ENCODE measurements around the gene CAPG. TPM values are rescaled to one million over a fixed set of nuclear protein-coding genes. Genes with fewer than 3 reads are reported as not detected.

Gene CAPG
- total RNA-seq, 6 donors from 2014 or later = 169 to 611 (median 375) TPM

- no peak for ATAC-seq (ENCODE audit: low FRiP score in 2 of 2)
- Histone ChIP-seq H3K27me3 (no peaks in the 10 kb centered on the region), H3K4me3 (no peak overlapping the region), H3K27ac (peak overlapping the region in 1 of 4 donors; percentile 7), H3K9me3 (no peaks in the 10 kb centered on the region), H3K4me1 (peaks cover 0 to 14% (median 5%) of the 10 kb centered on the region in 4 donors), H3K36me3 (peaks cover 0 to 63% (median 33%) of the 10 kb centered on the region in 4 donors)
- no peak for TF ChIP-seq CTCF (IDR thresholded peaks at IDR 0.05)
- TF ChIP-seq EP300 (IDR thresholded peaks at IDR 0.05) = no peak
- TF ChIP-seq POLR2A (IDR thresholded peaks at IDR 0.05) = no peak
- TF ChIP-seq POLR2AphosphoS5 (IDR thresholded peaks at IDR 0.05) = no peak
- no peak for DNase-seq
- WGBS, 2 donors = 79 to 83% methylated on average over 2 to 3 of the region's 4 CpGs
Observed at GRCh38 chr2:85397925-85398331, 12.2 kb downstream of the CAPG start.

- H3K27me3 ChIP-seq = no peaks in the 10 kb centered on the region
- H3K9me3 ChIP-seq = no peaks in the 10 kb centered on the region
- TF ChIP-seq CTCF (IDR thresholded peaks at IDR 0.05) (no peak), POLR2A (IDR thresholded peaks at IDR 0.05) (no peak), POLR2AphosphoS5 (IDR thresholded peaks at IDR 0.05) (no peak), EP300 (IDR thresholded peaks at IDR 0.05) (no peak)
- H3K36me3 ChIP-seq = peaks cover 0 to 68% (median 38%) of the 10 kb centered on the region in 4 donors
- ATAC-seq (ENCODE audit: low FRiP score in 2 of 2) (no peak), DNase-seq (no peak)
- H3K27ac ChIP-seq = peak overlapping the region; percentile 7 to 58 (median 43)
- peak overlapping the region in 1 of 4 donors; percentile 10 for H3K4me3 ChIP-seq
- 61 to 63% methylated on average over 5 of the region's 5 CpGs for WGBS, 2 donors
- H3K4me1 ChIP-seq = peaks cover 0 to 14% (median 6%) of the 10 kb centered on the region in 4 donors
Observed at GRCh38 chr2:85396531-85397470, 13.4 kb downstream of the CAPG start.

DNA sequence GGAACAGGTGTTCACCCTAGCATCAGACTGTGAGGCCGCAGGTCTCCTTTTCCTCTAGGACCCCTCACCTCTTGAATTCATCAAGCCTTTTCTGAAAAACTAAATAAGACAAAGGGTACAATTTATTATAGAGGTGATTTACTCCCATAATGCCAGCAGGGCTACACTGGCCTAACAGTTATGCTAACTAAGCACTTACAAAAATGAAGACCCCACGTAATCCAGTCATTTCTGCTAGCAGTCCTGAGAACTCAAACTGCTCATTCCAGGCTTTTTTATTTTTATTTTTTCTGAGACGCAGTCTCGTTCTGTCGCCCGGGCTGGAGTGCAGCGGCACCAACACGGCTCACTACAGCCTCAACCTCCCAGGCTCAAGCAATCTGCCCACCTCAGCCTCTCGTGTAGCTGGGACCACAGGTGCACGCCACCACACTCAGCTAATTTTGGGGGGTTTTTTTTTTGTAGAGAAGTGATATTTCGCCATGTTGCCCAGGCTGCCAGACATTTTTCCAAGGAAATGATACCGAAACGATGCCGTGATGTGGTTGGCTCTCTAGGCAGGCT, 14.2 kb downstream of the CAPG start:
- DNase-seq = no peak
- WGBS, 2 donors = 84 to 85% methylated on average over 14 of the region's 14 CpGs
- Histone ChIP-seq H3K36me3 (peaks cover 0 to 68% (median 41%) of the 10 kb centered on the region in 4 donors), H3K4me1 (peaks cover 0 to 14% (median 6%) of the 10 kb centered on the region in 4 donors), H3K27me3 (no peaks in the 10 kb centered on the region), H3K4me3 (no peak overlapping the region), H3K27ac (peak overlapping the region in 2 of 4 donors; percentile 56 to 58), H3K9me3 (no peaks in the 10 kb centered on the region)
- no peak for TF ChIP-seq POLR2A (IDR thresholded peaks at IDR 0.05)
- TF ChIP-seq EP300 (IDR thresholded peaks at IDR 0.05) = no peak
- no peak for TF ChIP-seq CTCF (IDR thresholded peaks at IDR 0.05)
- TF ChIP-seq POLR2AphosphoS5 (IDR thresholded peaks at IDR 0.05) = no peak
- no peak for ATAC-seq (ENCODE audit: low FRiP score in 2 of 2)

DNA sequence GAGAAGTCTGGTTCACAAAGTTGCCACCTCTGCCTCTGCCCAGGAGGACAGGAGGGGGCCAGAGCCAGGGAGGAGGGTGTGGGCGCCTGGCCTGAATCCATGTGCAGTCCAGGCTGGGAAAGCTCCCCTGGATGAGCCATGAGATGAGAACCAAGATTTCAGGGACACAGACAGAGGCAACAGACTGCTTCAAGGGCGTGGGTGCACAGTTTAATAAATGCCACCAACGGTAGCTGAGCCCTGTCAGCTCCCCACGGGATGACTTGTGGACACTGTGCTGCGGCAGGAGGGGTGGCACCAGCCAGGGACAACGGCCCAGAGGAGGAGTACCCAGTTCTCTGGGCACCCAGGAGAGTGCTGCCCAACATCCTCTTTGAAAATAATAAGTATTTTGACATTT, 15.2 kb downstream of the CAPG start:
- peaks cover 3 to 68% (median 44%) of the 10 kb centered on the region in 4 donors for H3K36me3 ChIP-seq
- no peaks in the 10 kb centered on the region for H3K27me3 ChIP-seq
- peaks cover 0 to 14% (median 6%) of the 10 kb centered on the region in 4 donors for H3K4me1 ChIP-seq
- no peak for ATAC-seq (ENCODE audit: low FRiP score in 2 of 2)
- WGBS, 2 donors = 83 to 90% methylated on average over 5 to 6 of the region's 6 CpGs
- DNase-seq = no peak
- H3K4me3 ChIP-seq = no peak overlapping the region
- no peaks in the 10 kb centered on the region for H3K9me3 ChIP-seq
- H3K27ac ChIP-seq = no peak overlapping the region
- TF ChIP-seq CTCF (IDR thresholded peaks at IDR 0.05) (no peak), POLR2AphosphoS5 (IDR thresholded peaks at IDR 0.05) (no peak), POLR2A (IDR thresholded peaks at IDR 0.05) (no peak), EP300 (IDR thresholded peaks at IDR 0.05) (no peak)

Measured in upper lobe of left lung (tissue), 6 donors.